Measurements from ENCODE around the gene ZNF691. TPM values are rescaled to one million over a fixed set of nuclear protein-coding genes. Genes with fewer than 3 reads are reported as not detected.
"Not testable (repeated sequence)": the region's sequence is repeated elsewhere in the genome, so short reads cannot be mapped to it uniquely, and the experiment has no call there.

ZNF691 gene
- total RNA-seq, 5 donors from 2014 or later (not counting 1 experiment from before 2014, with no cell fraction given) = 4.7 to 14.9 (median 13.0) TPM

- Mint-ChIP-seq H3K9me3 (peaks cover 0 to 4% (median 3%) of the 10 kb centered on the region in 3 donors), H3K27me3 (no peaks in the 10 kb centered on the region), H3K36me3 (peaks cover 29% of the 10 kb centered on the region), H3K4me3 (no peak overlapping the region), H3K27ac (no peak overlapping the region), H3K4me1 (peaks cover 29 to 35% (median 30%) of the 10 kb centered on the region in 3 donors)
- 91% methylated on average over 9 of the region's 15 CpGs for WGBS (ENCODE audit: insufficient coverage)
- ATAC-seq (replicated peaks in 1 of 4) (no peak), DNase-seq (no peak)
- ChIA-PET POLR2A (no interaction called here), CTCF (interaction anchor here in 1 of 2 donors (1.0 kb wide), 1 partner anchor 14 kb away, joined by 3 read pairs; no protein-coding TSS in a partner anchor)
- peaks cover 7 to 22% of the 10 kb centered on the region in 2 donors for H3K36me3 ChIP-seq (ENCODE audit: control insufficient read depth in 2 of 2, extremely low read depth in 1 of 2, insufficient read depth in 1 of 2, low read length in 1 of 2)
- H3K27me3 ChIP-seq (replicated peaks in 1 of 2; ENCODE audit: control insufficient read depth in 2 of 2, extremely low read depth in 1 of 2, insufficient read depth in 2 of 2, low read length in 1 of 2) = no peaks in the 10 kb centered on the region
- no peaks in the 10 kb centered on the region for H3K9me3 ChIP-seq
- H3K4me3 ChIP-seq (ENCODE audit: control insufficient read depth in 1 of 2, extremely low read depth in 1 of 2, low read length in 1 of 2) = no peak overlapping the region
- H3K4me1 ChIP-seq (ENCODE audit: control insufficient read depth in 1 of 2, extremely low read depth in 1 of 2, insufficient read depth in 2 of 2, low read length in 2 of 2) = peaks cover 4 to 15% of the 10 kb centered on the region in 2 experiments
- no peak overlapping the region for H3K27ac ChIP-seq (ENCODE audit: low read length)
Measured at GRCh38 chr1:42851420-42851819, 5.0 kb downstream of the ZNF691 start.

GRCh38 chr1:42851960-42852607, 5.7 kb downstream of the ZNF691 start:
- 94% methylated on average over 1 of the region's 2 CpGs for WGBS (ENCODE audit: insufficient coverage)
- ChIA-PET CTCF (no interaction called here), POLR2A (no interaction called here)
- ATAC-seq (replicated peaks in 1 of 4) (no peak), DNase-seq (no peak)
- H3K9me3 Mint-ChIP-seq = peaks cover 0 to 4% (median 3%) of the 10 kb centered on the region in 3 donors
- peaks cover 29% of the 10 kb centered on the region for H3K36me3 Mint-ChIP-seq
- no peaks in the 10 kb centered on the region for H3K27me3 Mint-ChIP-seq
- H3K27ac Mint-ChIP-seq = no peak overlapping the region
- Histone ChIP-seq H3K27me3 (replicated peaks in 1 of 2; ENCODE audit: control insufficient read depth in 2 of 2, extremely low read depth in 1 of 2, insufficient read depth in 2 of 2, low read length in 1 of 2) (no peaks in the 10 kb centered on the region), H3K4me3 (ENCODE audit: control insufficient read depth in 1 of 2, extremely low read depth in 1 of 2, low read length in 1 of 2) (no peak overlapping the region), H3K4me1 (ENCODE audit: control insufficient read depth in 1 of 2, extremely low read depth in 1 of 2, insufficient read depth in 2 of 2, low read length in 2 of 2) (peaks cover 4 to 10% of the 10 kb centered on the region in 2 experiments), H3K27ac (ENCODE audit: low read length) (no peak overlapping the region), H3K36me3 (ENCODE audit: control insufficient read depth in 2 of 2, extremely low read depth in 1 of 2, insufficient read depth in 1 of 2, low read length in 1 of 2) (peaks cover 7 to 22% of the 10 kb centered on the region in 2 donors), H3K9me3 (no peaks in the 10 kb centered on the region)
- H3K4me3 Mint-ChIP-seq = no peak overlapping the region
- peaks cover 26 to 30% (median 26%) of the 10 kb centered on the region in 3 donors for H3K4me1 Mint-ChIP-seq

GRCh38 chr1:42852608-42852980, 6.2 kb downstream of the ZNF691 start:
- CTCF ChIA-PET = no interaction called here
- Histone ChIP-seq H3K27me3 (replicated peaks in 1 of 2; ENCODE audit: control insufficient read depth in 2 of 2, extremely low read depth in 1 of 2, insufficient read depth in 2 of 2, low read length in 1 of 2) (no peaks in the 10 kb centered on the region), H3K9me3 (no peaks in the 10 kb centered on the region), H3K4me3 (ENCODE audit: control insufficient read depth in 1 of 2, extremely low read depth in 1 of 2, low read length in 1 of 2) (no peak overlapping the region), H3K27ac (ENCODE audit: low read length) (no peak overlapping the region), H3K4me1 (ENCODE audit: control insufficient read depth in 1 of 2, extremely low read depth in 1 of 2, insufficient read depth in 2 of 2, low read length in 2 of 2) (peaks cover 2 to 5% of the 10 kb centered on the region in 2 experiments), H3K36me3 (ENCODE audit: control insufficient read depth in 2 of 2, extremely low read depth in 1 of 2, insufficient read depth in 1 of 2, low read length in 1 of 2) (peaks cover 7 to 22% of the 10 kb centered on the region in 2 donors)
- no CpG with 5 or more reads among the region's 2 CpGs for WGBS (ENCODE audit: insufficient coverage)
- Mint-ChIP-seq H3K27me3 (no peaks in the 10 kb centered on the region), H3K36me3 (peaks cover 29% of the 10 kb centered on the region), H3K27ac (no peak overlapping the region), H3K4me1 (peaks cover 21 to 25% (median 21%) of the 10 kb centered on the region in 3 donors), H3K4me3 (no peak overlapping the region), H3K9me3 (peaks cover 0 to 4% (median 3%) of the 10 kb centered on the region in 3 donors)
- DNase-seq (no peak), ATAC-seq (replicated peaks in 1 of 4) (no peak)
- POLR2A ChIA-PET = no interaction called here

GRCh38 chr1:42853116-42853884, 6.9 kb downstream of the ZNF691 start:
- Histone ChIP-seq H3K27ac (ENCODE audit: low read length) (no peak overlapping the region), H3K4me1 (ENCODE audit: control insufficient read depth in 1 of 2, extremely low read depth in 1 of 2, insufficient read depth in 2 of 2, low read length in 2 of 2) (no peaks in the 10 kb centered on the region), H3K4me3 (ENCODE audit: control insufficient read depth in 1 of 2, extremely low read depth in 1 of 2, low read length in 1 of 2) (no peak overlapping the region), H3K27me3 (replicated peaks in 1 of 2; ENCODE audit: control insufficient read depth in 2 of 2, extremely low read depth in 1 of 2, insufficient read depth in 2 of 2, low read length in 1 of 2) (no peaks in the 10 kb centered on the region), H3K9me3 (no peaks in the 10 kb centered on the region), H3K36me3 (ENCODE audit: control insufficient read depth in 2 of 2, extremely low read depth in 1 of 2, insufficient read depth in 1 of 2, low read length in 1 of 2) (peaks cover 7 to 22% of the 10 kb centered on the region in 2 donors)
- ChIA-PET POLR2A (no interaction called here), CTCF (no interaction called here)
- DNase-seq = no peak
- no peak overlapping the region for H3K27ac Mint-ChIP-seq
- H3K36me3 Mint-ChIP-seq = peaks cover 33% of the 10 kb centered on the region
- peaks cover 0 to 4% (median 3%) of the 10 kb centered on the region in 3 donors for H3K9me3 Mint-ChIP-seq
- no peaks in the 10 kb centered on the region for H3K27me3 Mint-ChIP-seq
- no peak overlapping the region for H3K4me3 Mint-ChIP-seq
- H3K4me1 Mint-ChIP-seq = peaks cover 14 to 18% (median 14%) of the 10 kb centered on the region in 3 donors
- no peak for ATAC-seq (replicated peaks in 1 of 4)
- WGBS (ENCODE audit: insufficient coverage) = 80% methylated on average over 1 of the region's 6 CpGs

GRCh38 chr1:42856554-42856953, 10.1 kb downstream of the ZNF691 start:
- DNase-seq; ATAC-seq (replicated peaks in 1 of 4); H3K36me3 ChIP-seq (ENCODE audit: control insufficient read depth in 2 of 2, extremely low read depth in 1 of 2, insufficient read depth in 1 of 2, low read length in 1 of 2); H3K4me3 Mint-ChIP-seq; H3K9me3 ChIP-seq; H3K4me1 ChIP-seq (ENCODE audit: control insufficient read depth in 1 of 2, extremely low read depth in 1 of 2, insufficient read depth in 2 of 2, low read length in 2 of 2); H3K4me3 ChIP-seq (ENCODE audit: control insufficient read depth in 1 of 2, extremely low read depth in 1 of 2, low read length in 1 of 2); H3K27ac Mint-ChIP-seq; CTCF ChIA-PET; POLR2A ChIA-PET; H3K4me1 Mint-ChIP-seq; H3K27ac ChIP-seq (ENCODE audit: low read length): not testable (repeated sequence)
- peaks cover 19 to 23% of the 10 kb centered on the region in 2 donors for H3K27me3 Mint-ChIP-seq
- H3K9me3 Mint-ChIP-seq = peaks cover 0 to 12% (median 7%) of the 10 kb centered on the region in 3 donors
- H3K36me3 Mint-ChIP-seq = peaks cover 20% of the 10 kb centered on the region
- peaks cover 0 to 14% of the 10 kb centered on the region in 2 experiments for H3K27me3 ChIP-seq (replicated peaks in 1 of 2; ENCODE audit: control insufficient read depth in 2 of 2, extremely low read depth in 1 of 2, insufficient read depth in 2 of 2, low read length in 1 of 2)
- 91% methylated on average over 1 of the region's 3 CpGs for WGBS (ENCODE audit: insufficient coverage)

GRCh38 chr1:42859366-42859765, 13.0 kb downstream of the ZNF691 start:
- H3K9me3 Mint-ChIP-seq = peaks cover 0 to 15% (median 12%) of the 10 kb centered on the region in 3 donors
- H3K27ac ChIP-seq (ENCODE audit: low read length); H3K4me3 Mint-ChIP-seq; DNase-seq; H3K36me3 ChIP-seq (ENCODE audit: control insufficient read depth in 2 of 2, extremely low read depth in 1 of 2, insufficient read depth in 1 of 2, low read length in 1 of 2); H3K27ac Mint-ChIP-seq; H3K4me1 ChIP-seq (ENCODE audit: control insufficient read depth in 1 of 2, extremely low read depth in 1 of 2, insufficient read depth in 2 of 2, low read length in 2 of 2); POLR2A ChIA-PET; H3K4me3 ChIP-seq (ENCODE audit: control insufficient read depth in 1 of 2, extremely low read depth in 1 of 2, low read length in 1 of 2); H3K9me3 ChIP-seq; H3K4me1 Mint-ChIP-seq; ATAC-seq (replicated peaks in 1 of 4): not testable (repeated sequence)
- peaks cover 13% of the 10 kb centered on the region for H3K36me3 Mint-ChIP-seq
- H3K27me3 Mint-ChIP-seq = peaks cover 25 to 26% of the 10 kb centered on the region in 2 donors
- CTCF ChIA-PET = interaction anchor here in 1 of 2 donors (0.6 kb wide), 1 partner anchor 242 kb away, joined by 5 read pairs; no protein-coding TSS in a partner anchor
- peaks cover 0 to 19% of the 10 kb centered on the region in 2 experiments for H3K27me3 ChIP-seq (replicated peaks in 1 of 2; ENCODE audit: control insufficient read depth in 2 of 2, extremely low read depth in 1 of 2, insufficient read depth in 2 of 2, low read length in 1 of 2)
- whole genome bisulfite sequencing (ENCODE audit: insufficient coverage) = 87% methylated on average over 5 of the region's 5 CpGs
